Mucosa of stomach (tissue), 1 donor: Measurements from ENCODE around the gene LSM5.

Experiments used
- H3K27me3 ChIP-seq: one replicate; pipeline ENCODE4 v1.7.0; 2013; ENCODE audit warnings: mild to moderate bottlenecking, low read length; ENCODE audit not compliant: control insufficient read depth, insufficient read depth
- H3K36me3 ChIP-seq: one replicate; pipeline ENCODE4 v1.7.0; 2013; ENCODE audit warnings: low read length; ENCODE audit not compliant: control insufficient read depth, insufficient read depth
- H3K4me1 ChIP-seq: one replicate; pipeline ENCODE4 v1.7.0; 2013; ENCODE audit warnings: mild to moderate bottlenecking, low read length; ENCODE audit not compliant: control insufficient read depth, insufficient read depth
- H3K4me3 ChIP-seq: one replicate; pipeline ENCODE4 v1.7.0; 2013; ENCODE audit warnings: low read length
- H3K9ac ChIP-seq: one replicate; pipeline ENCODE4 v1.7.0; 2013; ENCODE audit warnings: mild to moderate bottlenecking, low read length, moderate library complexity
- H3K9me3 ChIP-seq: one replicate; pipeline ENCODE4 v1.7.0; 2013; ENCODE audit warnings: mild to moderate bottlenecking, low read length, moderate library complexity; ENCODE audit not compliant: control insufficient read depth
- donor health status: Pancreatic carcinoma.

The LSM5 gene

DNA sequence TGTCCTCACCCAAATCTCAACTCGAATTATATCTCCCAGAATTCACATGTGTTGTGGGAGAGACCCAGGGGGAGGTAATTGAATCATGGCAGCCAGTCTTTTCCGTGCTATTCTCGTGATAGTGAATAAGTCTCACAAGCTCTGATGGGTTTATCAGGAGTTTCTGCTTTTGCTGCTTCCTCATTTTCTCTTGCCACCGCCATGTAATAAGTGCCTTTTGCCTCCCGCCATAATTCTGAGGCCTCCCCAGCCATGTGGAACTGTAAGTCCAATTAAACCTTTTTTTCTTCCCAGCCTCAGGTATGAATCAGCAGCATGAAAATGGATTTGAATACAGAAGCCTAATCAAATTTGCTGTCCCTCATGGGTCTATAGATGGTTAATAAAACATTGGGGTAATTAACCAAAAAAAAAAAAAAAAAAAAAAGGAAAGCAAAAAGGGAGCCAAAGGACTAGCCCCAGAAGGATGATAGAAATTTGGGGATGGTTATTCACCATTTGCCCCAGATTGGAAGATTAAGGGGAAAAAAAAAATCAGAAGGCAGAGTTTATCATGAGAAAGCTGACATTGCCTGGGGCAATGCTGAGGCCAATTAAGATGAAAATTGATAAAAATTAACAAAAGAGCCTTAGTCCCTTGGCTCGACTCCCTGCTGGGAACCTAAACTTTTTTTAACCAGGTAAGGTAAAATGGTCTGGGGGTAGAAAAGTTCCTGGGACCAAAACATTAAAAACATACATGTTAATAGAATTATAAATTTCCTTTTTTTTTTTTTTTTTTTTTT, 32.8 kb upstream of the LSM5 start:
- Histone ChIP-seq H3K9me3 (no peaks in the 10 kb centered on the region), H3K36me3 (no peaks in the 10 kb centered on the region), H3K4me3 (no peak overlapping the region), H3K9ac (no peak overlapping the region), H3K27me3 (no peaks in the 10 kb centered on the region), H3K4me1 (no peaks in the 10 kb centered on the region)

DNA sequence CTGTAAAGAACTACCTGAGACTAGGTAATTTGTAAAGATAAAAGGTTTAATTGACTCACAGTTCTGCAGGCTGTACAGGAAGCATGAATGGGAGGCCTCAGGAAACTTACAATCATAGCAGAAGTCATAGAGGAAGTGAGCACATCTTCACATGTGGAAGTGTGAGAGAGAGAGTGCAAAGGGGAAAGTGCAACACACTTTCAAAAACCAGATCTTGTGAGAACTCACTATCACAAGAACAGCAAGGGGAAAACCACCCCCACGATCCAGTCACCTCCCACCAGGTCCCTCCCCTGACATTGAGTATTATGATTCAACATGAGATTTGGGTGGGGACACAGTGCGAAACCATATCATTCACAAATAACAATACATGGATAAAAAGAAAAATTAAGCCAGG, 29.6 kb upstream of the LSM5 start:
- Histone ChIP-seq H3K9me3 (no peaks in the 10 kb centered on the region), H3K4me3 (no peak overlapping the region), H3K27me3 (no peaks in the 10 kb centered on the region), H3K9ac (no peak overlapping the region), H3K4me1 (no peaks in the 10 kb centered on the region), H3K36me3 (no peaks in the 10 kb centered on the region)

DNA sequence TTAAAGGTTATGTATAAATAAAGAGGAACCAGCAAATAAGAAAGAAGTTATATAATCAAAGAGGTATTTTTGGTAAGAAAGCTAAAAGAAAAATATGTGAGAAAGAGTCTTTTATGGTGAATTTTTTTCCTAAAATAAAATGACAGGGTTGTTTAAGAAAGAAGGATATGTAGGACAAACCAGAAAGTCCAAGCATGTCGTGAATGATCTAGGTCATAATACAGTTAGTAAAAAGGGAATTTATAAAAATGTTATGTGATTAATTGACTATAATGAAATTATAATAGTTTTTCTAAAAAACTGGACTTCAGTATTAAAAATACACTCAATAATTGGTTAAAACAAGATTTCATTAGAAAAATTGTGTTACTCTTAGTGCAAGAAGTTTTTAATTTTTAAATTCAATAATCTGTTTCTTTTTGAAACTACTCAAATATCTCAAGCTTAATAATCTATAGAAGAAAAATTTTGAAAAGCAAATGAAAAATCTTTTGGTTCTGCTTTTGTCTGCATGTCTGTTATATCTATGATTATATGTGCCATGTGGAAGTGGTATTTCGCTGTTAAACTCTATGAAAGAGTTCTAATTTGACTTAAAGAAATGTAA, 28.5 kb upstream of the LSM5 start:
- Histone ChIP-seq H3K36me3 (no peaks in the 10 kb centered on the region), H3K4me1 (no peaks in the 10 kb centered on the region), H3K27me3 (no peaks in the 10 kb centered on the region), H3K4me3 (no peak overlapping the region), H3K9me3 (no peaks in the 10 kb centered on the region), H3K9ac (no peak overlapping the region)

DNA sequence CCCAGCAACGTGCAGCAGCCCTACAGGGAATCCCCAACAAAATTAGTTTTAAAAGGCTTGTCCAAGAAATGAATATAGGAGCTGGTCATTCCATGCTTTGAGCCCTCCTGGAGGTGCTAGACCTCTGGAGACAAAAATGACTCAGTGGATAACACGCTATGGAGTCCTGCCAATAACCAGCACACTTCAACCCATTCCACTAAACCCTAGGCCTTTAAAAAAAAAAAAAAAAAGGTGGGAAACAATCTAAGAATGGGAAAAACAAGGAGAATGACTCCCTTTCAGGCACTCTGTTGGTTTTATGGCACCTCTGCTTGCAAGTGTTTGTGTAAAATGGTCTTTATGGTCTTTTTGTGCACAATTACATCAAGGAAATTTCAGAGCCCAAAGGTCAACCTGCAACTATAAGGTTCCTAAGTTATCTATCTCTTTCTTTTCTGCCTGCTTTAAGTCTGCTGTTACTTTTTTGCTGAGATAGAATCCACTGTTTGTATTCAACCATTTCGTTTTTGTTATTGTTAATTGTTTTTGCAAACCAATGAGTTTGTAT, 26.4 kb upstream of the LSM5 start:
- H3K9ac ChIP-seq = no peak overlapping the region
- H3K36me3 ChIP-seq = no peaks in the 10 kb centered on the region
- no peak overlapping the region for H3K4me3 ChIP-seq
- no peaks in the 10 kb centered on the region for H3K27me3 ChIP-seq
- no peaks in the 10 kb centered on the region for H3K4me1 ChIP-seq
- H3K9me3 ChIP-seq = no peaks in the 10 kb centered on the region

DNA sequence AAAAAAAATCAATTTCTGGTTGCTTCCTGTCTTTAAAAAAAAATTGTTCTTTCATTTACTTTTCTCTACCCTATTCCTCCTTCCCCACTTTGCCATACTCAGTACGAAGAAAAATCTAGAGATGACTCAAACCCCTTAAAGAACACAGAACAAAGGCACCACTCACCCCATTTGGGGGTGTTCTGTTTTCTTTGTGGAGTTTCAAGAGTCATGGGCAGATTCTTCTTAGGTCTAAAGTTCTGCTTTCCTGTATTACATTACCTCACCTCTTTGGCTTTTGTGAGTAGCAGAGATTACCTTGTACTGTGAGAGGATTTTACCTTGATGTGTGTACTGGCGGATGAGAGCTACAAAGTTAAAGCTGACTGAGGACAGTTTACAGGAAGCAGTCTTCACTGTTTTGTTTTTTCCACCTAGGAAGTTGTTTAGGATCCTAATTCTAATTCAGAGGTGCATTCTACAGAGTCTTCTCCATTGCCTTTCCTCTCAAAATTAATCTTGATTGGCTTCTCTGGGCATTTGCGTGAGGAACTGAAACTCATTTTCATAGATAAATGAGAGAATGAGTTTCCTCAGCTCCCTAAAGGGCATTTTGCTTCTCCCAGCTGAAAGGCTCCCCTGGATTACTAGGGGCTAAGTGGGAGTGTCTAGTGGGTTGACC, 25.8 kb upstream of the LSM5 start:
- H3K4me3 ChIP-seq = no peak overlapping the region
- H3K36me3 ChIP-seq = no peaks in the 10 kb centered on the region
- no peak overlapping the region for H3K9ac ChIP-seq
- H3K4me1 ChIP-seq = no peaks in the 10 kb centered on the region
- no peaks in the 10 kb centered on the region for H3K9me3 ChIP-seq
- no peaks in the 10 kb centered on the region for H3K27me3 ChIP-seq

DNA sequence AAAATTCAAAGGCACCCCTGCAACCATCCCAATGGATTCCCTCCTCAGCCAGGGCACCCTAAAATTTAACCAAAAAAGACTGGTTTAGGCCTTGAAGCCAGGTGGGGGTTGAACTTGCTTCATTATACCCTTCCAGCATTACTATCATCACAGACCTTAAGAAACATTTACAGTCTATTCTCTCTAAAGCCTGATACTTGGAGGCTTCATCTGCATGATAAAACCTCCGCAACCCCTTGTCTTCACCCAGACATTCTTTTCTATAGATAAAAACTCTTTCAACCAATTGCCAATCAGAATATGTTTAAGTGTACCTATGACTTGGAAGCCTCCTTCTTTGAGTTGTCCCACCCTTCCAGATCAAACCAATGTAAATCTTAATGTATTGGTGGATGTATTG, 23.0 kb upstream of the LSM5 start:
- Histone ChIP-seq H3K9me3 (no peaks in the 10 kb centered on the region), H3K27me3 (no peaks in the 10 kb centered on the region), H3K4me1 (no peaks in the 10 kb centered on the region), H3K9ac (no peak overlapping the region), H3K4me3 (no peak overlapping the region), H3K36me3 (no peaks in the 10 kb centered on the region)

DNA sequence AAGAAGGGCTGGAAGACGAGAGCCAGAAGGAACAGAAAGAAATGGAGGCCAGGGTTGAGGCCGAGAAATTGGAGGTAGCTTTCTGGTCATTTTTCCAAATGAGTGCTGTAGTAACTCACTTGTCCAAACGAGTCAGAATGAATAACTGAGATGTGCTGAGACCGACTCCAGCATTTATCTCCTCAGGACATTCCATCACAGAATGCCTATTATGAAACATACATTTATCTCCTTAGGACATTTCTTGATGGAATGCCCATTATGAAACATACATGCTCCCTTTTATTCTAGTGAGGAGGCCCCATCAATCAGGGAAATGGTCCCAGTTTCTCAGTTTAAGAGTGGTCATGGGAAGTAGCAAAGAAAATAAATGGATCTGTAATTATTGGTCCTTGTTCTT, 21.6 kb upstream of the LSM5 start:
- no peaks in the 10 kb centered on the region for H3K36me3 ChIP-seq
- no peaks in the 10 kb centered on the region for H3K27me3 ChIP-seq
- H3K4me1 ChIP-seq = no peaks in the 10 kb centered on the region
- no peak overlapping the region for H3K4me3 ChIP-seq
- no peak overlapping the region for H3K9ac ChIP-seq
- H3K9me3 ChIP-seq = no peaks in the 10 kb centered on the region

DNA sequence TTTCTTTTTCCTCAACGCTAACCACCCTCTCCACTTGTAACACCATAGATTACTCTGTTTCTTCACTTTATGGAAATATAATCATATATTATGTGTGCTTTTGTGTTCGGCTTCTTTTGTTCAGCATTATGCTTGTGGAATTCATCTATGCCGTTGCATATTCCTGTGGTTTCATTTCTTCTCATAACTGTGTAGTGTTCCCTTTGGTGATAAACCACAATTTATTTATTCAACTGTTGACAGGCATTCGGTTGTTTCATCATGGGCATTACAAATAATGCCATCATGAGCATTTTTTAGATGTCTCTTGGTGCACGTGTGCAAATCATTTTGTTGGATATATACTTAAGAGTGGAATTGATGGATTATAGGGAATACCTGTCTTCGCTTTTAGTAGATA, 17.2 kb upstream of the LSM5 start:
- Histone ChIP-seq H3K9me3 (no peaks in the 10 kb centered on the region), H3K36me3 (no peaks in the 10 kb centered on the region), H3K4me3 (no peak overlapping the region), H3K27me3 (no peaks in the 10 kb centered on the region), H3K4me1 (no peaks in the 10 kb centered on the region), H3K9ac (no peak overlapping the region)

DNA sequence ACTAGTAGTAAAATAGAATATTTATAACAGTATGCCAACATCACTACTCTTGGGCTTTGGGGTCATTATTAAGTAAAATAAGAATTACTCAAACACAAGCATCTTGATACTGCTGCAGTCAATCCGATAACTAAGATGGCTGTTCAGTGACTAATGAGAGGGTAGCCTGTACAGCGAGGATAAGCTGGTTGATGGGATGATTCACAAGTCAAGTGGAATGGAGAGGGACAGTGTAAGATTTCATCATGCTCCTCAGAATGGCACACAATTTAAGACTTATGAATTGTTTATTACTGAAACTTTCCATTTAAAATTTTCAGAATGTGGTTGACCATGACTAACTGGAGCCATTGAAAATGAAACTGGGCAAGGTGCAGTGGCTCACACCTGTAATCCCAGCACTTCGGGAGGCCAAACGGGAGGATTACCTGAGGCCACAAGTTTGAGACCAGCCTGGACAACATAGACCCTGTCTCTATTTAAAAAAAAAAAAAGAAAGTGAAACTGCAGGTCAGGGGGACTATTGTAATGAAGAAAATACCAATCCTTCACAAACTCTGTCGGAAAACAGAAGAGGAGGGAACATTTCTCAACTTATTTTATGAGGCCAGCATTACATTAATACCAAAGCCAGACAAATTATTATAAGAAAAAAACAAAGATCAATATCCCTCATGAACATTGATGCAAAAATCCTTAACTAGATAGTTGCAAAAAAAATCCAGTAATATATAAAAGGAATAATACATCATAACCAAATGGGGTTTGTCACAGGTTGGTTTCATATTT, 16.3 kb upstream of the LSM5 start:
- Histone ChIP-seq H3K36me3 (no peaks in the 10 kb centered on the region), H3K4me3 (no peak overlapping the region), H3K4me1 (no peaks in the 10 kb centered on the region), H3K9ac (no peak overlapping the region), H3K27me3 (no peaks in the 10 kb centered on the region), H3K9me3 (no peaks in the 10 kb centered on the region)

DNA sequence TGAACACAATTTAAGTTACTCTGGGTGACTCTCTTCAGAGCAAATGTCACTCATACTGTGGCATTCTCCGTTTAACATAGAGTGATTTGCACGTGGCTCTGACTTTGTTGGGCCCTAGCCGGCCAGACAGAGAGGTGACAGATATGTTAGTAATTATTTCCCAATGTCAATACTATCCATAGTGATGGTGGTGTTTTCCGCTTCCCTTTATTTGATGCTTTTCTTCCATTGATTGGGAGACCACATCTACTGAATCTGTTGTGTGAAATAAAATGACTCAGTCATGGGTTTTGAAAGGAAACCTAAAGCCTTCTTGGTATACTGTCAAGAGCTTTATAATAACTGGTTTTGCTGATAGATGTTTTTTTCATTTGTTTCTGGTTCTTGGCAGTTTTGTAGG, 12.5 kb upstream of the LSM5 start:
- no peak overlapping the region for H3K4me3 ChIP-seq
- H3K9me3 ChIP-seq = no peaks in the 10 kb centered on the region
- no peak overlapping the region for H3K9ac ChIP-seq
- H3K36me3 ChIP-seq = no peaks in the 10 kb centered on the region
- H3K27me3 ChIP-seq = no peaks in the 10 kb centered on the region
- no peaks in the 10 kb centered on the region for H3K4me1 ChIP-seq

DNA sequence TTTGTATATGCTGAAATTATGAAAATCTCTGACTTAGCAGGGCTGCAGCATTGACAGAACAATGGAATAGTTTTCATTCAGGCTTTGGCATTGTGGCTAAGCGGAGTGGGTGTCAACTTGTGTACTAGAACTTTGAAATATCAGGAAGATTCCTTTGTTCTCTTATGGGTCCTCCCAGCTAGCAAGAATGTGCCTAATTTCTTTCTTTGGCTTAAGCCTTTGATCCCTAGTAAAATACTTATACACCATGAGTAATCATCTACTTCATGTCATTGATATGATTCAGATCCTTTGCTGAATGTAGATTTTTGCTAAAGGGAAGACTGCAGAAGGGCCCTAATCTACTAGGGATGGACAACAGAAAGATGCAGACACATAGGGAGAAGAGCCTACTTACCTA, 11.3 kb upstream of the LSM5 start:
- Histone ChIP-seq H3K4me1 (peaks cover 4% of the 10 kb centered on the region), H3K9ac (no peak overlapping the region), H3K36me3 (no peaks in the 10 kb centered on the region), H3K4me3 (no peak overlapping the region), H3K27me3 (no peaks in the 10 kb centered on the region), H3K9me3 (no peaks in the 10 kb centered on the region)

DNA sequence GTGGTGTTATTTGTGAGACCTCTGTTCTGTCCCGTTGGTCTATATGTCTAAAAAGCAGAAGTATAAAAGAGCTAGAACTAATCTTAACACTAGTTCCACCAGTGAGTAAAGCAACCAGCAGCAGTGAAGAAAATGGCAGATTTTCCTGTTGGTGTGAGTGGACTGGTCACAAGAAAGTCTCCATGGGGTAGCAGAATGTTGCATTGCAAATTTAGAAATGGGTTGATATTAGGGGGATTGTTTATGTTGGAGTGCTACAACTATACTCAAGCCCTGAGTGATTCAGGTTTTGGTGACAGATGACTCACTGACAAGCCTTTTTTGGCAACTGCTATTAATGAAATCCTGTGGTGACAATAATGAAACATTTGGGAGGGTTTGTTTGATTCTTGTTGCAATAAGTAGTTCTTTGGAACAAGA, 10.8 kb upstream of the LSM5 start:
- H3K4me3 ChIP-seq = no peak overlapping the region
- peaks cover 6% of the 10 kb centered on the region for H3K4me1 ChIP-seq
- no peaks in the 10 kb centered on the region for H3K9me3 ChIP-seq
- no peaks in the 10 kb centered on the region for H3K27me3 ChIP-seq
- H3K36me3 ChIP-seq = no peaks in the 10 kb centered on the region
- no peak overlapping the region for H3K9ac ChIP-seq
